NCI-H128 (cell line): Measurements from ENCODE around the gene RPL7A.
"Not testable (repeated sequence)": the region's sequence is repeated elsewhere in the genome, so short reads cannot be mapped to it uniquely, and the experiment has no call there.

Experiments used
- DNase-seq: peaks from one replicate; lab custom pipeline; 2025; ENCODE audit not compliant: unreplicated experiment; lab: John Stamatoyannopoulos, UW

Gene RPL7A

DNA sequence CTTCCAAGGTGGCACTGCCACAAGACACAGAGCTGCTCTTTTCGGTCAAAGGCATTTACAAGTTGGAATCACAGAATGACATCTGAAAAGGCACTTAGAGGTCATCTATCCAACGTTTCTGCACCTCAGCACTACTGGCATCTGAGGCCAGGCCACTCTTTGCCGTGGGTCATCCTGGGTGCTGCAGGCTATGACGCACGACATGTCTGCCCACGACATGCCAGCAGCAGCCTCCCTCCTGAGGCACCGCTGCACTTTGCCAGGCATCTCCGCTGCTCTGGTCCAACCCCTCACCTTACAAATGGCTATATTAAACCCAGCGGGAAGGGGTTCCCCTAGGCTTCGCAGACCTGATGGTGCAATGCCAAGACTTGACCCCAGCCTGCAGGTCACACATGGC, 19.8 kb downstream of the RPL7A start:
- DNase-seq = no peak

DNA sequence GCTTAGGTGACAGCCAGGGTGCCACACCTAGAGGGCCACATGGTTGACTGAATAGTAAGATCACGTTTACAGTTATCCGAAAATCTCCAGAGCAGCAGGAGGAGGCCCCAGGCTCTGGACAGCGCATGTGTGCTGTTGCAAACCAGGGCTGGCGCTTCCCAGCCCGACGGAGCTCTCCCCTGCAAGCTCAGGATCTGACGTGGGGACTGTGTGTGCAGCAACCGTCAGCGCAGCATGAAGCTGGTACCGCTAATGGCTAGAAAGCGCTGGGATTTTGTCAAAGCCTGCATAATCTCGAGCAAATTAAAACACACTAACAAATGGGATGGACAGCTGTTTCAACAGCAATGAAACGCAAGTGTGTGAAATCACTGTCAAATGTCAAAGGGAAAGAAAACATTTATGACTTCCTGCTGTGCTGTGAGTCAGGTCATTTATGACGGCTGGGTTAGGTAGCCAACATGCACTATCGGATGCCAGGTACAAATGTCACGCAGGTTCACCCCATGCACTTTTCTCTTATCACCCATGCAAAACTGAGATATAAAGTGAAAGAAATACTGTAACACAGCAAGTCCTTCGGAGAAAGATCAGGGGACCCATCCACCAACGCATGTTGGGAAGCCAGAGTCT, 20.3 kb downstream of the RPL7A start:
- DNase-seq = no peak

DNA sequence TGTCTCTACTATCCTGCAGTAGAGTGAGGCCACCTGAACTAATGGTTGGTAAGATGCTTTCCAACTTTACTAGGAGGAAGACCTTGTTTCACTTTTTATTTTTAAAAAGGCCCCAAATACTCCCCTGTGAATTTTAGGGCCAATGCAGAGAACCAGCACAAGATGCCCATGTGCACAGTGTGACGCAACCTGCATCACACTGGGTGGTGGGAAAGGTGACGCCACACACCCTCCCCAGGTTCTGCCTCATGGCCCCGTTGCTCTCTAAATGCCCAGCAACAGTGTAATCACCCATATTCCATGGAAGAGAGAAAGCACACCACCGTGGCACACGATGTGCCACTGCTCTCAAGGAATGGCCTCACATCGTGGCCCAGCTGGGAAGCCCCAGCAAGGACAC, 21.4 kb downstream of the RPL7A start:
- no peak for DNase-seq

DNA sequence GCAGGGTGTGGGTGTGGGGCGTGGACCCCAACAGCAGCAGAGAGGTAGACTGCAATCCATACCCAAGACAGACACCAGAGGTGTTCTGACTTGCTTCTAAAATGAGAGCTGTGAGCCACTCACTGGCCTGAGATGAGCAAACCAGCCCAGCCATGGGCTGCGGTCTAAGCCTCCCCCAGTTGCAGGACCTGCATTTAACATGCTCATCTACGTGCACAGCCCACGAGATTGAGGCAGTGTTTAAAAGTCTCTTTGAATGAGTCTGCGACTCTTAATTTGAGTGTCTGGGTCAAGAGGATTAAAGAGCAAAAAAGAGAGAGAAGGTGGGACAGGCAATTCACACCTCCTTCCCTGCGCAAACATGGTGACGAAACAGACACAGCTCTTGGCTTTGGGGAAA, 21.9 kb downstream of the RPL7A start:
- no peak for DNase-seq

DNA sequence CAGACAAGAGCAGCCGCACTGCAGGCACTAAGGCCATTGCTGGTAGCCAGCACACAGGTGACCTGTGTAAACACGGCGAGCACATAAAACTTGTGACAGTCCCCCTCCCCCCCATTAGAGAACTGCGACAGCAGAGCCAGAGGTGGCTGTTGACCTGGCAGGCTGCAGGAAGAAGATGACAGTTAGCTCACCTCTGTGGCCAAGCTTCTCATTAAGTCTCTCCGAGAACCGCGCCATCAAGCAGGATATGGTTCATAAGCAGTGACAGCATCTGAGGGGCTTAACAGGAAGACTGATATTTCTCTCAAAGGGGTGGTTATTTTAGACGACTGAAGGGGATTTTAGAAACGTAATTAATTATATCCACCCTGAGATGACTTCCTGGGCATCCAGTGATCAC, 22.7 kb downstream of the RPL7A start:
- DNase-seq = no peak

DNA sequence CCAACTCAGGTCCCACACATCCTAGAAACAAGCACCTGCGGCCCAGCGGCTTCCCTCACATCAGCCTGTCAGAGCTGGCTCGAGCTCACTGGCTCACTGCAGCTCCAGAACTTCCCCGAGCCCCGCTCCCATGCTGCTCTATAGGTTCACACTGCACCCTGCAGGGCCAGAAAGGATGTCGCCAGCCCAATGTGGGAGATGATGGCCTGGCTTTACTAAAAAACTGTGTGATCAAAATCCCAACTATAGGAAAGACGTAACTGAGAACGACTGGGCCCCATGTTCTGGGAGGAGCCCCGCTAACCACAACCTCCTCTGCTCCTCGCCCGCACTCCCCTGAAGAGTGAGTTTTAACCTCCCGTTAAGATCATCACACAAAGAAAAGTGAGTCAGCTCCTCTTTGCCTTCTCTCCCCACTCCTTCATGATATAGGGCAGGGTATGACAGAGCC, 23.3 kb downstream of the RPL7A start:
- DNase-seq = no peak

DNA sequence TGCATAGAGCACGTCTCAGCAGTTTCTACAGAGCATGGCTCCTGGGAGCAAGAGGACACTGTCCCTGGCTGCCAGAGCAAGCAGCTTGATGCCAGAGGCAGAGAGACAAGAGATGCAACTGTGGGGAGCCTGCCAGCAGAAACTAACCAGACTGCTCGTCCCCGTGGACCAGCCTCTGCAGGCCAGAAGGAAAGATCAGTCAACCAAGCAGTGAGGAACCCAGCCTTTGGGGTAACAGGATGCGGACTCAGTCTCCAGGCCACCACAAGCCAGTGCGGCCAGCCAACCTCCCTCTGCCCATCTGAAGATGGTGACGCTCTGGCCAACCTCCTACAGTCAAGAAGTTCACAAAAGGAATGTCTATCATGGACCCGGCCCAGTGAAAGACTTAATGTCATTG, 24.1 kb downstream of the RPL7A start:
- DNase-seq = no peak

DNA sequence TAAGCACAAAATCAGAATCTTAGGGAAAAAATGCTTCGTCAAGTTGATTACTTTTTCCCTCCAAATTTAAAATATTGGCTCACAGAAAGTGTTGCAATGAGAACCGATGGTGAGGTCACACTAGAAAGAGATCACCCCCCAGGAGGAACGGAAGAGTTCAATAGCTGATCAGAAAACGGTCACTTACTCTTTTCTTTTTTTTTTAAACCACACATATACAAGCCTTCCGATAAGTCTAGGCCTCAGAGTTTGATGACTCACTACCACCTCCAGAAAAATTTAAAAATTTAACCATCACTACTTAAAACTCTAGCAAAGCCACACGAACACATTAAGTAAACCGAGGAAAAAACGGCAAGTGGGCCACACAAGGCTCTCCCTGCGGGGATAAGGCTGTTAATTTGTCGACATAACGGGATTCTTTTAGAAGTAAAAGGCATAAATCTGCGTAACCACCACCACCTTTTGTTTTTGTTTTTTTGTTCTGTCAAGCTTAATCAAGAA, 26.6 kb downstream of the RPL7A start:
- no peak for DNase-seq

DNA sequence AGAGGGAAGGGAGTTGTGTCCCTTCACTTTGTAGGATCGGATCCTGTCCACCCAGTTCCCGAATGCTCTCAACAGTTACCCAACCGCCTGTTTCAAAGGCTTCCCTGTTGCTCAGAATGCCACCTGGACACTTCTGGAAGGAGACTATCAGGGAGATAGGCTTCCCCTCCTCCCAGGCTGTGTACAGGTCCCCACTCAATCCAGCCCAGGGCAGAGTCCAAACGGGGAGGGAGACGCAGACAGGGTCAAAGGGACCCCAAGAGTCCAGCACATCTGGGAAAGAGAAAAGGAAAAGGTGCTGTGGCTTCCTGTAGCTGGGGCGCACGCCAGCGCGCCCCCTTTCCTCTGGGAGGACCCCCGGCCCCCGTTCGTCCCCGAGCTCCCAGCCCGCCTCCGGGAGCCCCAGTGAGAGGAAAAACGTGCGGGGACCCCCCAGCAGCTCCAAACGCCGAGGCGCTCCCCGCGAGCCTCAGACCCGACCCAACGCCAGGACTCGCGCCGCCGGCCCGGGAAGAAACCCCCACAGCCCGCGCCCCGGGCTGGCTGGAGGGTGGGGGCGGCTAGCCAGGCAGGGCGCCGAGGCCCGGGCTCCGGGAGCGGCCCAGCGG, 27.2 kb downstream of the RPL7A start:
- no peak for DNase-seq

DNA sequence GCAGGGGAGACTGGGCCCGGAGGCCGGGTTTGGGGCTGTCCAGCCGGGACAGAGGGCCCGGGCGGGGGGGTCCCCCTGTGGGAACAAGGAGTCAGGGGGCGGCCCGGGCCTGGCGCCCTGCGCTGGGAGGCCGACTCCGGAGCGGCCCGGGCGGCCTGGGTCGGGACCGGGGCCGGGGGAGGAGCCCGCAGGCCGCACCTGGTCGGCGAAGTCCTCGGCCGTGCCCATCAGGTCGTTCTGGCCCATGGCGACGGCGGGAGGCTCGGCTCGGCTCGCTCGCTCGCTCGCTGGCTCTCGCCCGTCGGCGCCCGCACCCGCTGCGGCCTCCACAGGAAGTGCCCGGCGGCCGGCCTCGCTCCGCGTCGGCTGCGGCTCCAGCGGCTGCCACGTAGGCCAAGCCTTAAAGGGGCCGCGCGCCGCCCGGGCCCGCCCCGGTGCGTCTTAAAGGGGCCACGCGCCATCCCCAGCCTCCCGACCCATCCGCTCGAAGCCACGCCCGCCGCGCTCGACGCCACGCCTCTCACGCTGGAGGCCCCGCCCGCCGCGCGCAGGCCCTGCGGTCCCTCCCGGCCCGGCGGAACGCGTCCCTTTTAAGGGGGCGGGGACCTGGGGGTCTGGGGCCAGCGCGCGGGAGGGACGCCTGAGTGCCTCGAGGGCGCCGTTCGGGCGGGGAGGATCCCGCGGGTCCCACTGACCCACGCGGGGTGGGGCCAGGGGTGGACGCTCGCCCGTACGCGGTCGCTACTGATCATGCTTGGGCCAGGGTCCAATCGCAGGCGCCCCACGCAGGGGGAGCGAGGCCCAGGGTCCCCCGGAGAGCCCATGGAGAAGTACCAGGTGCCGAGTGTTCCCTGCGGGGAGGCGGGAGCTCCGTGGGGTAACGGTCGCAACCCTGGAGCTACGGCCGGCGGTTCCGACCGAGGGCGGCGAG, 28.0 kb downstream of the RPL7A start, which contains the start of the genes STKLD1 and SURF4:
TSS of gene STKLD1 (plus strand) at position 643 of the 931 bp plus-strand sequence. CDS start at position 751, 108 bp downstream.
TSS of gene SURF4 (minus strand) at position 337 of the 931 bp plus-strand sequence. CDS start at position 246, 91 bp downstream.
- peak; percentile 94 for DNase-seq

DNA sequence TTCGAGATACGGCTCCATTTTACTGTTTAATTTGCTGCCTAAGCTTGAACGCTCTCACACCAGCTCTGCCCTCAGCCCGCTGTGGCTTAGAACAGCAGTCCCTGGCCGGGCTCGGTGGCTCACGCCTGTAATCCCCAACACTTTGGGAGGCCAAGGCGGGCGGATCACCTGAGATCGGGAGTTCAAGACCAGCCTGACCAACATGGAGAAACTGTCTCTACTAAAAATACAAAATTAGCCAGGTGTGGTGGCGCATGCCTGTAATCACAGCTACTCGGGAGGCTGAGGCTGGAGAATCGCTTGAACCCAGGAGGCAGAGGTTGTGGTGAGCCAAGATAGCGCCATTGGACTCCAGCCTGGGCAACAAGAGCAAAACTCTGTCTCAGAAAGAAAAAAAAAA, 29.3 kb downstream of the RPL7A start:
- not testable (repeated sequence) for DNase-seq

DNA sequence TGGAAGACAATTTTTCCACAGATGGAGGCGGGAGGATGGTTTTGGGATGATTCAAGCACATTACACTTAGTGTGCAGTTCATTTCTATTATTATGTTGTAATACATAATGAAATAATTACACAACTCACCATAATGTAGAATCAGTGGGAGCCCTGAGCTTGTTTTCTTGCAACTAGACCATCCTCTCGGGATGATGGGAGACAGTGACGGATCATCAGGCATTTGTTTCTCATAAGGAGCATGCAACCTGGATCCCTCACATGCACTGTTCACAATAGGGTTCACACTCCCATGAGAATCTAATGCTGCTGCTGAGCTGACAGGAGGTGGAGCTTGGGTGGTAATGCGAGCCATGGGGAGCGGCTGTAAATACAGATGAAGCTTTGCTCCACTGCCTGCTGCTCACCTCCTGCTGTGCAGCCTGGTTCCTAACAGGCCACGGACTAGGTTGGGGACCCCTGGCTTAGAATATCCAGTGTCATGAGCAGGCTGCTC, 29.8 kb downstream of the RPL7A start:
- no peak for DNase-seq

DNA sequence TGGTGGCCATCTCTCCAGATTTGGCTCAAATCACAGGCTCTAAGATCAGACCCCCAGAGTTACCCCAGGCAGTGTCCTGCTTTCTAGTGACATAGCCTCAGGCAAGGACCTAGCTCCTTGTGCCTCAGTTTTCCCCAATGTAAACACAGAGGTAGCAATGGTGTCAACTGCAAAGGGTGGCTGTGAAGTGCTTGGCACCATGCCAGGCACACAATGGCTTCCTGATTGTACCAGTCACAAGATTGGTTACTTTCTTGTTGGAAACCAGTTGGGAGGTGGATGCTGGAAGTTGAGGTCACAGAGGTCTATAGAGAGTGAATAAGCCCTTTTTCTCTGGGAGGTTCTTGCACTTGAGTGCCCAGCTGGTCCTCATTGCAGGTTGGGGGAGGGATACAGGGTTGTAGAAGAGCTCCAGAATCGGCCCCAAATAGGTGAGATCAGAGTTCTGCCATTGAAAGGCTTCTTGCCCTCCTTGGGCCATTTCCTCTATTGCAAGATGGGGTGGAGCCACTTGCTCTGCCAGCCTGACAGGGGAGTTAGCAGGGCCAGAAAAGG, 30.5 kb downstream of the RPL7A start:
- no peak for DNase-seq

DNA sequence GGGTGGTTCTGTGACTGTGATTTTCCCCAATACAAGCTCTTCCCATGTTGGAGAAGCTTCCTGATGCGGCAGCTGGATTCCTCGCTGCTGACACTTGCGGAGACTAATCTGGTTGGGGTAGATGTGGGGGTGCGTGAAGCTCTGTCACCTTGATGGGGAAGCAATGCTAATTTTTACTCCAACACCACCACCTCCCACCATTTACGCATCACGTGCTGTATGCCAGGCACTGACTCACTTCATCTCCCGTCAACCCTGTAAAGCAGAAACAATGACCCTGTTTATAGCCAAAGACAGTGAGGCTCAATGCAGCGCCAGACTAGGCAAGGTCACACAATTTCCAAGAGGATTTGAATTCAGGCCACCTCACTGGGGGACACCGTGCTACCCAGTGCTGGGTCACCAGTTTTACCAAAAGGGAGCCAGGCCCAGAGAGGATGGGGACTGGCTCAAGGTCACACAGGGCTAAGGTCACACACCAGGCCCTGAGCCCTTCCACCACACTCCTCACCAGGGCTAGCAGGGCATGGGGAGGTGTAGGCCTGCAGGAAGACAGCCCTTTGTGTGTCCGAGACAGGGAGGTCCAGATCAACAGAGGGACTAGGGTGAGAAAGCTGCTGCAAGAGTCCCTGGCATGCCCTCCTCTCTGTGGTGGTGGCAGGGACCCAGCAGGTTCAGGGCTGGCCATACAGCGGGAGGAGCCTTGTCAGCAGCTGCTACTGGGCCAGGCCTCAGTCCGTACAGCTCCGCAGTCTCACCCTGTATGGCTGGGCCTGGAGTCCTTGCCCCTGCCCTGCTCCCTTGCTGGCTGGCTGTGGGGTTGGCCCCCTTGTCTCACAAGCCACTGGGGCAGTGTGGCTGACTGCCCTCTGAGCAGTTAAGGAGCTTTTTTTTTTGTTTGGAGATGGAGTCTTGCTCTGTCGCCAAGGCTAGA, 31.4 kb downstream of the RPL7A start:
- no peak for DNase-seq

DNA sequence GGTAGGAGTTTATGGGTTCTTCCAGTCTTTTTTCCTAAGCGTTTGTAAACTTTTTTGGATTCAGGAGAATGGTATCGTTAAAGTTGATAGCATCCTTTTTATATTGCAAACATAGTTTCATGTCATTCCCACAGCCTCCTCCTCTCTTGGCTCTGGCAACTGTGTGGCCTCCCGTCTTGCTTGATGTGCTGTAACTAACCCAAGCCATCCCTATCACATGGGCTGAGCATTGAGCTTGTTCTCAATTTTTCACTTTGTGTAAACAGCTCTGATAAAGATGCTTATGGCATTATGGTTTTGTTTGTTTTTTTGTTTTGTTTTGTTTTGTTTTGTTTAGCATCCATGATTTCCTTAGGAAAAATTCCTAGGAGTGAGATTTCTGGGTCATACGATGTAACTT, 32.7 kb downstream of the RPL7A start:
- no peak for DNase-seq

DNA sequence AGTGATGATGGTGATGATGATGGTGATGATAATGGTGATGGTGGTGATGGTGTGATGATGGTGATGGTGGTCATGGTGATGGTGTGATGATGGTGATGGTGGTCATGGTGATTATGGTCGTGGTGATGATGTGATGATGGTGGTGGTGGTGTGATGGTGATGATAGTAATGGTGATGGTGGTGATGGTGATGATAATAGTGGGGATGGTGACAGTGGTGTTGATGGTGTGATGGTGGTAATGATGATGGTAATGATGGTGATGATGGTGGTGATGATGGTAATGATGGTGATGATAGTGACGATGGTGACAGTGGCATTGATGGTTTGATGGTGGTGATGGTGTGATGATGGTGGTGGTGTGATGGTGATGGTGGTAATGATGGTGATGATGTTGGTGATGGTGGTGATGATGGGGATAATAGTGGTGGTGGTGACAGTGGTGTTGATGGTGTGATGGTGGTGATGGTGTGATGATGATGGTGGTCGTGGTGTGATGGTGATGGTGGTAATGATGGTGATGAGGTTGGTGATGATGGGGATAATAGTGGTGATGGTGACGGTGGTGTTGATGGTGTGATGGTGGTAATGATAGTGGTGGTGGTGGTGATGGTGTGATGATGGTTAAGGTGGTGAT, 34.6 kb downstream of the RPL7A start:
- DNase-seq = no peak

DNA sequence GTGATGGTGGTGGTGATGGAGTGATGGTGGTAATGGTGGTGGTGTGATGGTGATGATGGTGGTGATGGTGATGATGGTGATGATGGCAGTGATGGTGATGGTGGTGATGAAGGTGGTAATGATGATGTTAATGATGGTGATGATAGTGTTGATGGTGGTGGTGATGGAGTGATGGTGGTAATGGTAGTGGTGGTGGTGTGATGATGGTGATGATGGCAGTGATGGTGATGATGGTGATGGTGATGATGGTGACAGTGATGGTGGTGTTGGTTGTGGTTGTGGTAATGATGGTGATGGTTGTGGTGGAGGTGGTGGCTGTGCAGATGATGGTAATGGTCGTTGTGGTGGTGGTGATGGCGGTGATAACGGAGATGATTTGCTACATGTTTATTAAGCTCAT, 35.4 kb downstream of the RPL7A start:
- DNase-seq = no peak

DNA sequence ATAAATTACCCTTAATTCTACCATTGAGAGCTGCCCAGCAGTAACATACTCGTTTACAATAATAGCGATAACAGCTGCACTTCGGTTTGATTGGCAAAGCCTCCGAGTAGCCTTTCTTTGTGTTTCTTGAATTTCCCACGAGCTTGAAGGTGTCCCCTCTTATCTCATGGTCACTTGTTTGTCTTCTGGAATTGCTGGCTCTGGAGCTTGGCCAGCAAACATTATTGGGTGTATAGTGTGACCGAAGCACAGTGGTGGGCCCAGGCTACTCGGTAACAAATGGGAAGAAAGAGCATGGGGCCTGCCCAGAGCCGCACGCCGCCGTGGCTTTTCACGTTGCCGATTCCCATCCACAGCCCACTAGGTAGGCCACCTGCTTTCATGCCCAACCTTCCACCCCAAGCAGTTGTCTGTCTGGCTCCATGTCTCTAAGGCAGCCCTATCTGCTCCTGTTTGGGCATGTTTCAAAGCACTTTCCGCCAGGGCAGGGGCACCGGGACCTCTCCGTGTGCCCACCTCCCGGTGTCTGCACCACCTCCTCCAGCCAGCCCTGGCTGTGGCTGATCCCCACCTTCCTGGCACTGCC, 36.8 kb downstream of the RPL7A start:
- DNase-seq = no peak

DNA sequence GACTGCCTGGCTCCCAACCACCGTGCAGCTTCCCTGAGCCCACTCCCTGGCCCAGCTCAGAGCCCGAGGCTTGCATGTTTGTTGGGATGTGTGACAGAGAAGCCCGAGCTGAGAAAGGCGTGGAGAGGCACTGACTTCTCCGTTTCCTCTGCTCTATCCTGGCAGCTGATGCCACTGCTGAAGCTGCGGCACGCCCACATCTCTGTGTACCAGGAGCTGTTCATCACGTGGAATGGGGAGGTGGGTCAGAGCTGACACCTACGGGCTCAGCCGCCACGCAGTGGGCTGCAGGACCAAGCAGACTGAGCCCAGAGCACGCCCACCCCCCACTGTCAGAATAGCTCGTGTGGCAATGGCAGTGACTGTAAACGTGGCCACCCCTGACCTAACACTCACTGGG, 37.4 kb downstream of the RPL7A start:
- no peak for DNase-seq
